ENCODE results near the gene FAM83E. TPM values are rescaled to one million over a fixed set of nuclear protein-coding genes. Genes with fewer than 3 reads are reported as not detected.

The FAM83E gene
- total and polyA plus RNA-seq, 2 of the 8 experiments (the other 6 are each of a cell fraction or from before 2014, with no cell fraction given): 1.8 to 5.3 TPM

- H4K91ac ChIP-seq (replicated peaks; ENCODE audit: insufficient read length, low read length): peak overlapping the region; percentile 17
- H2AK5ac ChIP-seq (ENCODE audit: low read depth, low read length): peak overlapping the region; percentile 98
- H3K4me2 ChIP-seq (ENCODE audit: insufficient read depth in 1 of 2, low read depth in 2 of 2, low read length in 2 of 2): peak overlapping the region; percentile 66 to 94
- H2BK5ac ChIP-seq (ENCODE audit: low read depth, low read length): peak overlapping the region; percentile 95
- H3K23ac ChIP-seq (ENCODE audit: insufficient read length): no peak overlapping the region
- peak overlapping the region; percentile 92 for H2BK15ac ChIP-seq (ENCODE audit: low read length)
- no peaks in the 10 kb centered on the region for H3K36me3 ChIP-seq (ENCODE audit: control insufficient read depth in 2 of 4, insufficient read depth in 4 of 4, low read length in 3 of 4)
- H3K79me1 ChIP-seq (ENCODE audit: low read depth, low read length): no peaks in the 10 kb centered on the region
- peak overlapping the region; percentile 18 for H3K56ac ChIP-seq (replicated peaks; ENCODE audit: insufficient read length, low read depth, low read length)
- H3K14ac ChIP-seq (ENCODE audit: insufficient read length): no peak overlapping the region
- peak overlapping the region; percentile 92 for H2BK20ac ChIP-seq (ENCODE audit: low read length)
- peak overlapping the region; percentile 89 for H3K27ac ChIP-seq (ENCODE audit: low read depth, low read length)
- peak overlapping the region; percentile 11 for H3K4ac ChIP-seq (replicated peaks; ENCODE audit: insufficient read length, low read depth, low read length)
- DNase-seq (ENCODE audit: low read depth in 1 of 2, low spot score in 2 of 2) (peak; percentile 67 to 82), FAIRE-seq (no peak)
- no peaks in the 10 kb centered on the region for H3K79me2 ChIP-seq (ENCODE audit: control insufficient read depth in 1 of 2, insufficient read depth in 2 of 2, low read length in 2 of 2)
- WGBS, 2 experiments (ENCODE audit: extremely low coverage in 1 of 2, insufficient coverage in 1 of 2, insufficient read length in 1 of 2, insufficient replicate concordance in 2 of 2, low coverage in 1 of 2, low lambda C conversion rate in 2 of 2, missing lambda C conversion rate in 1 of 2): 13% methylated on average over 26 of the region's 29 CpGs; no CpG with 5 or more reads in 1 of the 2 experiments
- peak overlapping the region; percentile 23 to 74 (median 53); a peak in 6 of 8 replicates for H3K4me3 ChIP-seq (ENCODE audit: extremely low read depth in 1 of 4, insufficient read depth in 2 of 4, low read depth in 3 of 4, low read length in 4 of 4)
- H3K9me3 ChIP-seq (ENCODE audit: insufficient read depth in 2 of 2, low read depth in 1 of 2, low read length in 1 of 2): no peaks in the 10 kb centered on the region
- no peak overlapping the region for H4K8ac ChIP-seq (ENCODE audit: extremely low read depth, insufficient read depth, low read length)
- H3K23me2 ChIP-seq (ENCODE audit: low read depth, low read length): peaks cover 25% of the 10 kb centered on the region
- peak overlapping the region; percentile 13 for H2BK120ac ChIP-seq (replicated peaks; ENCODE audit: low read depth, low read length)
- peaks cover 9 to 28% (median 19%) of the 10 kb centered on the region in 4 experiments for H3K4me1 ChIP-seq (replicated peaks in 1 of 4; ENCODE audit: control insufficient read depth in 3 of 4, insufficient read depth in 4 of 4, low read length in 3 of 4)
- peak overlapping the region; percentile 24 for H4K5ac ChIP-seq (ENCODE audit: insufficient read length, low read depth, low read length)
- H3K27me3 ChIP-seq (replicated peaks in 1 of 4; ENCODE audit: control insufficient read depth in 3 of 4, extremely low read depth in 1 of 4, insufficient read depth in 3 of 4, low read length in 3 of 4): peaks cover 0 to 2% (median 0%) of the 10 kb centered on the region in 4 experiments; a peak in 2 of 7 replicates
- H2BK12ac ChIP-seq (ENCODE audit: low read depth, low read length): peak overlapping the region; percentile 76
- peak overlapping the region; percentile 93 for H3K18ac ChIP-seq (ENCODE audit: extremely low read depth, low read length)
- no peak overlapping the region for H2AFZ ChIP-seq (ENCODE audit: low read length)
- POLR2A ChIA-PET (ENCODE audit: partially characterized antibody): interaction anchor here (0.7 to 30.9 kb wide), 9 partner anchors 8 to 326 kb away, joined by 3 to 788 read pairs (median 4); partner anchors contain the start of genes CA11, FAM83E, RPL18 and SPACA4
- peak overlapping the region in 3 of 4 experiments; percentile 64 to 72 (median 66); a peak in 6 of 7 replicates for H3K9ac ChIP-seq (replicated peaks in 1 of 4; ENCODE audit: extremely low read depth in 1 of 4, low read depth in 3 of 4, low read length in 3 of 4)
- CTCF ChIA-PET (ENCODE audit: partially characterized antibody): interaction anchor here (0.6 to 1.1 kb wide), 4 partner anchors 8 to 275 kb away, joined by 3 to 5 read pairs (median 3); partner anchors contain the start of gene MAMSTR
- H4K20me1 ChIP-seq (replicated peaks in 1 of 2; ENCODE audit: control insufficient read depth in 1 of 2, insufficient read depth in 2 of 2, low read length in 2 of 2): no peaks in the 10 kb centered on the region
- no peak for TF ChIP-seq MAFK (IDR thresholded peaks at IDR 0.05; ENCODE audit: low read depth, low read length)
These were observed 23.3 kb upstream of the FAM83E start for GRCh38 chr19:48637948-48638830.
